Vagina (tissue), 2 donors: ENCODE measurements around the gene MRC2.

Experiments
- POLR2A ChIP-seq, 2 donors: fragments of 450-650 bp; IDR thresholded peaks; one replicate each; pipeline ENCODE4 v1.6.1; 2017; ENCODE audit warnings: antibody characterized with exemption in 2 of 2, mild to moderate bottlenecking in 2 of 2, moderate library complexity in 2 of 2
- POLR2AphosphoS5 ChIP-seq, 2 donors: sonication (generic); formaldehyde crosslinking; IDR thresholded peaks; one replicate each; pipeline ENCODE4 v1.9.0; 2017; ENCODE audit warnings: antibody characterized with exemption in 2 of 2, mild to moderate bottlenecking in 2 of 2, low read depth in 1 of 2; ENCODE audit not compliant: insufficient read depth in 1 of 2
- TF ChIP-seq, protein P1 (sequence below), 3 experiments: fragments of 450-650 bp in 2 of 3; fragments of 200-600 bp in 1 of 3; sonication (generic) in 1 of 3; IDR thresholded peaks; one replicate each; pipeline ENCODE4 v1.5.1; 2017 to 2019; ENCODE audit warnings: antibody characterized with exemption in 3 of 3, mild to moderate bottlenecking in 2 of 3, moderate library complexity in 2 of 3

DNA sequence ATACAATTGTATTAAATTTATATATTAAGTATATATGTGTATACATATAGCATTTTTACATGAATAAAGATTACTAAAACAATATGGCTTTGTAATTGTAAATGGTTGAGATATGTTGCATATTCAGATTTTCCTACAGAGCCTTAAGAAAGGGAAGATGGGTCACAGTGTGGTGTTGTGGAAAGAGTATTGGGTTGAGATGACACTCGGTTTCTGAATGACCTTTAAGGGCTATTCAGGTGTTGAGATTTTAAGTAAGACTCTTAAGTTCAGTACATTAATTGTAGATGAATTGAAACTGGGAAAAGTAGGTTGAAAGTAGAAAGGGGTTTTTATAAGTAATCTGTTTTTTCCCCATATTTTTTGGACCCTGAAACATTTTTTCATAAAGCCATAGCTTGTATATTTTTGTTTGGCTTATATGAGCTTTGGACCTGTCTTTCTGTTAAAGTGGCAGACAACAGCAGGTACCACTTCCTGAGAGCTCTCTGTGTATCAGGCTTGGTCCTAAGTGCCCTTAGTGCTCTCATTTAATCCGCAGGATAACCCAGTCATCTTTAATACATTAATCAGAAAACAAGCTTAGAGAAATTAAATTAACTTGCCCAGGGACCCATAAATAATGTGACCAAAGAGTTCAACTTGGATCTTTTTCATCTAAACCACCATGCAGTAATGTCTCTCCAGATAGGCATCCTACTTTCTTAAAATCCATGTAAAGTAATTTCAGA, 48.5 kb upstream of the MRC2 start:
- TF ChIP-seq, protein P1, sequence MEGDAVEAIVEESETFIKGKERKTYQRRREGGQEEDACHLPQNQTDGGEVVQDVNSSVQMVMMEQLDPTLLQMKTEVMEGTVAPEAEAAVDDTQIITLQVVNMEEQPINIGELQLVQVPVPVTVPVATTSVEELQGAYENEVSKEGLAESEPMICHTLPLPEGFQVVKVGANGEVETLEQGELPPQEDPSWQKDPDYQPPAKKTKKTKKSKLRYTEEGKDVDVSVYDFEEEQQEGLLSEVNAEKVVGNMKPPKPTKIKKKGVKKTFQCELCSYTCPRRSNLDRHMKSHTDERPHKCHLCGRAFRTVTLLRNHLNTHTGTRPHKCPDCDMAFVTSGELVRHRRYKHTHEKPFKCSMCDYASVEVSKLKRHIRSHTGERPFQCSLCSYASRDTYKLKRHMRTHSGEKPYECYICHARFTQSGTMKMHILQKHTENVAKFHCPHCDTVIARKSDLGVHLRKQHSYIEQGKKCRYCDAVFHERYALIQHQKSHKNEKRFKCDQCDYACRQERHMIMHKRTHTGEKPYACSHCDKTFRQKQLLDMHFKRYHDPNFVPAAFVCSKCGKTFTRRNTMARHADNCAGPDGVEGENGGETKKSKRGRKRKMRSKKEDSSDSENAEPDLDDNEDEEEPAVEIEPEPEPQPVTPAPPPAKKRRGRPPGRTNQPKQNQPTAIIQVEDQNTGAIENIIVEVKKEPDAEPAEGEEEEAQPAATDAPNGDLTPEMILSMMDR (IDR thresholded peaks at IDR 0.05), result no peak
- TF ChIP-seq POLR2A (IDR thresholded peaks at IDR 0.05) (no peak), POLR2AphosphoS5 (IDR thresholded peaks at IDR 0.05; ENCODE audit: insufficient read depth in 1 of 2, low read depth in 1 of 2) (no peak)
